ELR (cell line): ENCODE results near the gene PPIC.

Experiments
- DNase-seq: peaks from one replicate; pipeline ENCODE4 v3.0.0-alpha.2; 2015; ENCODE audit warnings: low read depth

Gene PPIC

DNA sequence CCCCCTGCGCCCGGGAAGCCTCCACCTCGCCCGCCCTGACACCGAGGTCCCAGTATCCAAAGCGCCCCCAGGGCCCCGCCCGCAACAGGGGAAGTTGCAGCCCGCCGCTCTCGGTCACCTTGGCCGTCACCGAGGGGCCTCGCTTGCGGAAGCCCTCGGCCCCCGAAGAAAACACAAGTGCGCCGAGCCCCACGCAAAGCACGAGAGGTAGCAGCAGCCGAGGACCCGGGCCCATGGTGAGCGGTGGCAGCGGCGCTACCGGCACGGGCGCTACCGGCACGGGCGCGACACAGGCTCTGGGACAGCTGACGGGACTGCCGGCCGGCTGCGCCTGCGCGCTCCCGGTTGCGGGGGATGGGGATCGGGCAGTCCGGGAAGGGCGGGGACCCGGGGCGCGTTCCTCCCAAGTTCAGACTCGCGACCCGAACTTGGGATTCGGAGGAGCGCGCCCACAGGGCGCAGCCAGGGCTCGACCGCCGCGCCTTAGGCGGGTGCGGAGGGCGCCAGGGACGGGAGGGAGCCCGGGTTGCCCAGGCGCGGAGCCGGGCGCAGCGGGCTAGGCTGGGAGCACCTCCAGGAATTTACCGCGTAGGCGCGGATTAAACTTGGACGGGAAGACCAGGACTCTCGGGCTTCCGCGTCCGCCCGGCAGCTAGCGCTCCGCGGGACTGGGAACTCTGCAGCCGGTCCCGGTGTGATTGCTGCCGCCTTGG is at the start of gene PPIC:
Gene PPIC, minus strand, starts transcription at position 335 of the 713 bp plus-strand sequence. Its CDS starts 100 bp downstream, at position 235.
- DNase-seq, result peak; percentile 82

DNA sequence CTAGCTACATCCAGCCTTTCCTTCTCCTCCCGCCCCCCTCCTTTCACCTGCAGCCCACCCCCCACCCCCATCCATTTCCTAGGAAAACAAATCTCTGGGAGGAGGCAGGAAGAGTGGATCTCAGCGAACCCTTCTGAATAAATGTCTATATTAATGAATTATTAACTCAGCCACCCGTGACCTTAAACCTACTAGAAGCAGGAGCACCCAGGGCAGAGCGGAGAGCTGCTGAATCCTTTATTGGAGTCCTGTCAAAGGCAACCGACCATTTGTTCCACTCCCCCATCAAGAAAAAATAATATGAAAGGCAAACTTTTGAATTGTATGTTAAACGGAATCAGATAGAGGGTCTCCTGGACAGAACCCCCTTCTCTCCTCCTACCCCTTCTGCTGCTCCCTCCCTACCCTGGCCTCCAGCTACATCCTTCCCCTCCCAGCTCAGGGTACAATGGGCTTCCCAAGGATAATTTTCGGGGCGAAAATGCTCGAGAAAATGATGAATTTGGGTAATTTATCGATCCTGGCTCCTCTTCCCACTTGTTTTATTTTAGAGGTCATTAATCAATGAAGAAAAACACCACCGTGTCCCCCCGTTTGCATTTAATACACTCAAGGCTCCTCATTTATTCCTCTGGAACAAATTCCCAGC is 49.2 kb upstream of the PPIC start:
- DNase-seq, result no peak

DNA sequence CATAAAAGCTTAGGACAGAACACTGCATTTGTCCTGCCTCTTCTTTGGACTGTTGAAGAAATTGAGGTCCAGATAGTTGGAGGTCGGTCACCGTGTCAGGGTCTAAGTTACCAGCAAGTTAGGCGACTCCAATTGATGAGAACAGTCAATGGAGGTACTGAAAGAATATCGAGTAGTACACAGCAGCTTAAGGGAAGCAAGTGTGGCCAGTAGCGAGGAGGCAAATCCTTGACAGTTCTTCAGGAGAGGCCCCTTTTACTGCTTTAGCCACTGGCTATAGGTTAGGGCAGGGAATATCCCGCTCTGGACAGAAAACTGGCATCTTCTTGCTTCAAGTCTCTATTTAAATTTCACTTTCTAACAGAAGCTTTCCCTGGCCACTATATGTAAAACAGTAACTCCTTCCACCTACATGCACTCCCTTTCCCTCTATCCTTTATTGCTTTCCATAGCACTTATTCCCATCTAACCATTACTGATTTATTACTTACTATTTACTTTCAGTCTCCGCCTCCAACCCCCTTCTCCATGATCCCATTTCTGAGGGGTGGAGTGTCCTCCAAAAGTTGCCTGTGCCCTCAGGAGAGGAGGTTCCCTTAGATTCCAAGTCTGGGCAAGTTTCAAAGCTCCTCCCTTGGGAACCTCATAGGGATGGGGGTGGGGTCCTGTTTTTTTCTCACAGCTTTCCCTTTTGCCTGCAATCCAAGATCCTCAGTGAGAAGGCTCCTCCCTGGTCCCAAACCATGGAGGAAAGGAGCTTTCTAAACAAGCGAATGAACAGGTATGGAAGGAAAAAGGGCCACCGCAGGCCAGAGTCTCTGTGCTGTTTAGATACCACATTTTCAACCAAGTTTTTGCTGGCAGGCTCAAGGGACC is 48.4 kb upstream of the PPIC start:
- DNase-seq, result no peak

DNA sequence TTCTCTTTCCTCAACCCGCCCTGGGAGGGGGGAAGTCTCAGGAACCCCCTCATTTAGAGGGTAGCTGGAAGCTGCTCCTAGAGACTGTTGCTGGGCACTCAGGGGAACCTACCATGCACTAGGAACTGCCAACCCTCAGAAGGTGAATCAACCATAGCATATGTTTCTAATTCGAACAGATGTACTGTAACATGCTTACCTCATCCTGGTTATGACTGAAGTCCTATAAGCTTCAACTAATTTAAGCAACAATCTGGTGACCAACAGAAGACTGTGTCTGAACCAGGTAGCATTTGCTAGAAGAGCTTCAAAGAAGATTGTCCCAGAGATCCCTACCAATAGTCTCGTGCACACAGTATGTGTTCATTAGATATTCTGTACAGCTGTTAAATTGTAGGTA is 46.8 kb upstream of the PPIC start:
- DNase-seq, result no peak

DNA sequence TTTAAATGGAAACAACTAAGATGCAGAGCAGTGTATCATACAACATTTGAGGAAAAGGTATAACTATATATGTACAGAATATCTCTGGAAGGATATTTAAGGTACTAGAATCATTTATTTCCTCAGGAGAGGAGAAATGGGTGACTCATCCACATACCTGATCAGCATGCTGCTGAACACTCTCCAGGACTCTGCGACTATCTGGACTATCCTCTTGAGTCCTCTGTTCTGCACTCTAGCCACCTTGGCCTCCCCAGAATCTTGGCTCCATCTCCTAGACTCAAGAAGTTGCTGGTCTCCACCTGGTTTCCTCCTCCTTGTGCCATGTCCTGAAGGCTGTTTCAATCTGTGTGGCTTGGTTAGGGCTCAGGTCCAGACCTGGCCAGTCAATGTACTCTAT is 43.7 kb upstream of the PPIC start:
- DNase-seq, result no peak

DNA sequence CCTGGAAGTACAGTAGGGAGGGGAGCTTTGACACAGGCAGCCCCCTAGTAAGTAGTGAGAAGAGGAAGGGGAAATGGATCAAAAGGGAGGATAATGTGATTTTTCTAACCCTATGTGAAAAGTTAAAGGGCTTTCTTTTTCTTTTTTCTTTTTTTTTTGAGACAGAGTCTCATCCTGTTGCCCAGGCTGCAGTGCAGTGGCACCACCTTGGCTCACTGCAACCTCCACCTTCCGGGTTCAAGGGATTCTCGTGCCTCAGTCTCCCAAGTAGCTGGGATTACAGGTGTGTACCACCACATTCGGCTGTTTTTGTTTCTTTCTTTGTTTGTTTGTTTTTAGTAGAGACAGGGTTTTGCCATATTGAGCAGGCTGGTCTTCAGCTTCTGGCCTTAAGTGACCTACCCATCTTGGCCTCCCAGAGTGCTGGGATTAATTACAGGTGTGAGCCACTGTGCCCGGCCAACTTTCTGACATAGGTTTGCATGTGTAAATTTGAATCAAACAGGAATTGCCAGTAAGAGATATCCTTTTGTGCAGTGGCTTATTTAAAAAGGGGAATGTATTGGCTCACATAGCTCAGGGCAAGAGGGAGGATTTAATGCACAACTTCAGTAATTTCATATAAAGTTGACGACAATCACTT is 39.1 kb upstream of the PPIC start:
- no peak for DNase-seq

DNA sequence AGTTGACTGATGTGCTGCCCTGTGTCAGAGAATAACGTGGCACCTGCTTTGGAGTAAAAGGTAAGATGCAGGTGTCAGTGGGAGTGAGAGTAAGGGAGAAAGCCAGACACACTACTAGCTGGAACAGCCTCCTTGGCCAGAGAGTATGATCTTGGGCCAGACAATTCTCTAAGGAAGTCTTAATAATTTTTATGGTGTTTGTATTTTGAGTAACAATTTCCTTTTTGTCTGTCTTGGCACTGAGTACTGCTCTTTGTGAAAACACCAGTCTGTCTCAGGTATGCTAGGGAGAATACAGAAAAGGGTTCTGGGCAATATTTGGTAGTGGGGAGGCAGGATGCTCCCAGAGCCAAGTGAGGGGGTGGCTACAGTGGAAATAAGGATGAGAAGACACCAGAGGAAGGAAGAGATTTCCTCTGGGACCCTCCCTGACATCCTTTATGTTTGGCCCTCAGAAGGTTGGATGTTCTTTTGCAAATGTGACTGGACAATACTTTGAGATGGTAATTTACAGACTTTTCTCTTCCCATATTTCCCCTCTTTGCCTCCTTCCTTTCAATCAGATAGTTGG is 31.9 kb upstream of the PPIC start:
- DNase-seq, result no peak

DNA sequence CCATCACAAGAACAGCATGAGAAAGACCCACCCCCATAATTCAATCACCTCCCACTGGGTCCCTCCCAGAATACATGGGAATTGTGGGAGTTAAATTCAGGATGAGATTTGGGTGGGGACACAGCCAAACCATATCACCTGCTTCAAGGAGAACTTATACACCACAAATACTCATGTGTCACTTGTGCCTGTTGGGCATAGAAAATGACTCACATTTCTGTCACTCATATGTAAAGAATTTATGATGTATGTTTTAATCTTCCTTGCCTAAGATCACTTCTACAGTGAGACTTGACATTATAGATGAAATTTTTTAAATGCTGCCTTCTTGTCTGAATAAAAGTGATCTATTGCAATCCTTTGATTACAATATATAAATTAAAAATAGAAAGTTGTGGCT is 29.5 kb upstream of the PPIC start:
- DNase-seq, result no peak

DNA sequence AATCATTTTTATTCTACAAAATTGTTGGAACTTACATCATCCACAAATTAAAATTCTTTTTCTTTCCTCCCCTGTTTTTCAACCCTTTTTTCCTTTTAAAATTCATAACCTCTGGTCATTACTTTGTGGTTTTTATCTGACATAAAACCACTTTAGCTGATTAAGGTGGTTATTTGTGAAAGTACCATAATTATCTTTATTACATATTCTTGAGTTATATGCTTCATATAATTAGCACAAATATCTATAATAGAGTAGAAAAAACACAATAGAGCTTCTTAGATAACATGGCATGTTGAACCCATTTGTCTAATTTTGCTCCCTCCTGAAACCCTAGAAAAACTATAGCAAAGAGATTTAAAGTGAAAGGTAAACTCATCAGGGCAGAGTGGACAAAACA is 22.9 kb upstream of the PPIC start:
- no peak for DNase-seq

DNA sequence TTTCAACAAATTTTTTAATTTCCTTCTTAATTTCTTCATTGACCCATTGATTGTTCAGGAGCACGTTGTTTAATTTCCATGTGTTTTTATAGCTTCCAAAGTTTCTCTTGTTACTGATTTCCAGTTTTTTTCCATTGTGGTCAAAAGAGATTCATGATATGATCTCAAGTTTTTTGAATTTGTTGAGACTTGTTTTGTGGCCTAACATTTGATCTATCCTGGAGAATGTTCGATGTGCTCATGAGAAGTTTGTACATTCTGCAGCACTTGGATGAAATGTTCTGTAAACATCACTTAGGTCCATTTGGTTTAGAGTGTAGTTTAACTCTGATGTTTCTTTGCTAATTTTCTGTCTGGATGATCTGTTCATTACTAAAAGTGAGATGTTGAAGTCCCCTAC is 14.7 kb upstream of the PPIC start:
- no peak for DNase-seq

DNA sequence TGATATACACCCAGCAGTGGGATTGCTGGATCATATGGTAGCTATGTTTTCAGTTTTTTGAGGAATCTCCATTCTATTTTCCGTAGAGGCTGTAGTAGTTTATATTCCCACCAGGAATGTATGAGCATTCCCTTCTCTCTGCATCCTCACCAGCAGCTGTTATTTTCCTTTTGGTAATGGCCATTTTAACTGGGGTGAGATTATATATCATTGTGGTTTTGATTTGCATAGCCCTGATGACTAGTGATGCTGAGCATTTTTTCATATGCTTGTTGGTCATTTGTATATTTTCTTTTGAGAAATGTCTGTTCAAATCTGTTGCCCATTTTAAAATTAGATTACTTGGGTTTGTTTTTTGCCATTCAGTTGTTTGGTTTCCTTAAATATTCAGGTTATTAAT is 11.2 kb upstream of the PPIC start:
- peak; percentile 33 for DNase-seq

DNA sequence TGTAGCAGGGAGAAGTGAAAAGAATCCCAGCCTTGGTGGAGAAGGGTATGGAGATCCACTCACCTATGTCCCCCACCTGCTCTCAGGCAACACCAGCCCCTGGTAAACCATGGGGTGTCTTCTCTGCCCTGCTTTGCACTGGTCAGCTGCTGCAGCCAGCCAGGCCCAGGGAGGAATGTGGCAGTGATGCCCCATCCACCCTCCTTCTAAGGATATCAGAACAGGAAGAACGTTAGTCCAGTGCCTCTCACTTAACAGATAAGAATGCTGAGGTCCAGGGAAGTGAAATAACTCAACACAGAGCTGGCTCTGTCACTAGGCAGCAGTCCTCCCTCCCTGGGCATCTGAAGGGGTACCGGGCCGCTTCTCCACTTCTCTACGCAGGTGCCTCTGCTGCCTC is 9.7 kb upstream of the PPIC start:
- no peak for DNase-seq

DNA sequence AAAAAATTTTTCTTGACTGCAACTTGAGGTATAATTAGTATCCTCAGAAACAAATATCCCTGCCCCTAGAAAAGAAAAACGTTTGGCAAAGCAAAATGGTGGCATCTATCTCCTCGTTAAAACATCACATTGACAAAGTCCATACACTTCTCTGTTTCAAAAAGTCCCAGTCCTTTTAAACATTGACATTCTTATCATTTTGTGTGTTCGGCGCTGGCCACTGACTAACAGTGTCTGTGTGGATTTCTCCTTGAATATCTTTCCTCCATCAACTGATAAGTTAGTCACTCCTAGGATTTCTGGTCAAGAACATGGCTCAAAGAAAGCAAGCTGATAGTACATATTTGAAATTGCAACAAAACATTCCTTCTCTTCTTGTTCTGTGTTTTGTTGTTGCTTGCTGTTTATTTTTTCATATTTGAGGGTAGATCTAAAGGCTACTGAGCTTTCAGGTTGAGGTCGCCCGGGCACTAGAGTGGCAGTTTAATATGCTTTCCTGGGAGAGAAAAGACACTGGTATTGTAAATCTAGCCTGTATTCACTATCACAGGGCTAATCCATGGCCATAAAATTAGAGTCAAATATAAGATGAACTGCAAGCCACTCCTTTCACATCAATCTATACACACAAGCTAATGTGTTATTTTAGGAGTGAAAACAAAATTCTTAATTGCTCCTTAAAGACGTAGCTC is 8.5 kb upstream of the PPIC start:
- DNase-seq, result no peak

DNA sequence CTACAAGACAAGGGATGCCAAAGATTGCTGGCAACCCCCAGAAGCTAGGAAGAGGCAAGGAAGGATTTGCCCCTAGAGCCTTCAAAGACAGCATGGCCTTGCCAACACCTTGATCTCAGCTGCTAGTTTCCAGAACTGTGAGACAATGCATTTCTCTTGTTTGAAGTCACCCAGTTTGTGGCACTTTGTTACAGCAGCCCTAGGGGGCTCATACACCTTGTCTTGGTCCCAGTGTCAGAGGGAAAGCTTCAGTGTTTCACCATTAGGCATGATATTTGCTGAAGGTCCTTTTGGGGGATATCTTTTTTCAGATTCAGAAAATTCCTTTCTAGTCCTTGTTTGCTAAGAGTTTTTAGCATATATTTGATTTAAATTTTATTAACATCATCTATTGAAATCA is 3.1 kb upstream of the PPIC start:
- DNase-seq, result no peak

DNA sequence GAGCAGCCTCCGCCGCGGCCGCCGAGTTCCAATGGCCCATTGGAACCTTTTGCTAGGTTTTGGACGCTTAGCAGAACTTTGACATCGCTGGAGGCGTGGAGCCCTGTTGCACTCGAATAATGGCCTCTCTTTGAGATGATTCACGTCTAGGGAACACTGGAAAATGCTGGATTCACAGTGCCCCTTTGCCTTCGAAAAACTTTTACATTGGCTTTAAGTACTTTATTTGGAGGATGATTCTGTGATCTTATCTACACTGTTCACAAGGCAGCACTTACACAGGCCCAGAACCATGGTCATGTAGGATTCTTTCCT is 536 bp upstream of the PPIC start:
- no peak for DNase-seq

DNA sequence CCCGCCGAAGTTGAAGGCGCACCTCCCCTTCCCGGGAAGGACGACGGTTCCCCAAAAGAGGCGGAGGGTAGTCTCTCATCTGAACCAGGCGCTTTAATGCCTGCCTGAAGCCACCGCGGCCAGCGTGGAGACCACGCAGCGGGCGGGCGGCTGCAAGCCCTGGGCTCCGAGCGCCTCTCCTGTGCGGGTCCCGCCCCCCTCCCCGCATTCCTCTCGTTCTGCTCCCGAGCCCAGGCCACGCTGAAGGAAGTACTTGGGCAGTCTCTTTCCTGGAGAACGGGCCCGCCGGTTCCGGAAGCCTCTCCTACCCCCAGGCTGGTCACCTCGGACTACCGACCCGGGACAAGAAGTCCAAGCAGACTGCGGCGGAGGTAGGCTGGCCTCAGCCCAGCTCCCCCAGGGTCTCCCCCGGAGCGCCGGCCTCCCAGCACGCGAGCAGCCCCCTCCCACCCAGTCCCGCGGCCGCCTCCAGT is 571 bp downstream of the PPIC start:
- peak; percentile 64 for DNase-seq

DNA sequence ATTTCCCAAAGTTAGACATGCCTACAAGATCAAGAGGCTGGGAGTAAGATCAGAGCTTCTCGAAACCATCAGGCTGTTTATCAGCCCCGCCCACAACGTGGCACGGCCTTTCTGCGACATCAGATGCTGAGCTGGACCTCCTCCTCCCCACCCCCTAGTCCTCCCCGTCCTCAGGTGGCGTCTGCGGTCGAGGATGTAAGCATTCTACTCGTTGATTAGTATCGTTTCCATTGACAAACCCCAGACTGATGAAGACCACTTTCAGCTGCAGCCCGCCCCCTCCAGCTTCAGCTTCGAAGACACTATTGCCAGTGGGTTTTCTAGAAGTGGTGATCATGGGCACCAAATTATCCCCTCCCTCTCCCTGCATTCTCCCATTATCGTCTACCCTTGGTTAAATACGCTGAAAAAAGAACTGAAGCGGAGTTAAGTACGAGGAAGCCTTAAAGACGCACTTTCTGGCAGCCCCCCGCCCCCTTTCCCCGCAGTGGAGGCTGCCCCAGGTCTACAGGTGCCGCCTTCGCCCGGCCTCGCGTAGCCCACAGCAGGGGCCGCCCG is 1.1 kb downstream of the PPIC start:
- peak; percentile 63 for DNase-seq

DNA sequence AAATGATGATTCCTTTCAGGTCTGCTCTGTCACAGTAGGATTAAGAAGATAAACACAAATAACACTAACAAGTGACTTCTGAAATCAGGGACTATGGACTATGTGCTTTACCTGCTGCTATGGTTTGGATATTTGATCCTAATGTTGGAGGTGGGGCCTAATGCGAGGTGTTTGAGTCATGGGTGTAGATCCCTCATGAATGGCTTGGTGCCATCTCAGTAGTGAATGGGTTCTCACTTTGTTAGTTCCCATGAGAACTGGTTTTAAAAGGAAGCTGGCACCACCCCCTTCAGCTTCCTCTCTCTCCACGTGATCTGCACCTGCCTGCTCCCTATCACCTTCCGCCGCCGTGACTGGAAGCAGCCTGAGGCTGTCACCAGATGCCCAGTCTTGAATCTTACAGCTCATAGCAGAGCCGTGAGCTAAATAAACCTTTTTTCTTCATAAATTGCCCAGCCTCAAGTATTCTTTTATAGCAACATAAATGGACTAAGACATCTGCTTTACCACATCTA is 3.3 kb downstream of the PPIC start:
- no peak for DNase-seq

DNA sequence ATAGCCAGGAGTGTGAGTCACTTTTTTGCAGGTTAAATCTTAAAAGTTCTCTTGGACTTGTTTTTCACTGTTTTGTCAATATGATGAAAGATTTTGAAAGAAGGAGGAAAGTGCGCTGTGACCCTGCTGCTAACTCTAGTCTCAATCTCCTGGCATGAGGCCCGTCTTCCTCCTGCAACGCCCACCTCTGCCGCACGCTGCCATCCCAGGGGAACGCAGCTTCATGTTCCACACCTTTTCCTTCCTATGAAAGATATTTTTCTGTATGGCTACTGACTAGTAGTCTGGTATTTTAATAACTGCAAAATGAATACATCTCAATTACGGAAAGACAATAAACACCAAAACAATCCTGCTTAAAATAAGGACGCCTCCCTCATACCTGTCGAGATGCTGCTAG is 8.3 kb downstream of the PPIC start:
- DNase-seq, result no peak

DNA sequence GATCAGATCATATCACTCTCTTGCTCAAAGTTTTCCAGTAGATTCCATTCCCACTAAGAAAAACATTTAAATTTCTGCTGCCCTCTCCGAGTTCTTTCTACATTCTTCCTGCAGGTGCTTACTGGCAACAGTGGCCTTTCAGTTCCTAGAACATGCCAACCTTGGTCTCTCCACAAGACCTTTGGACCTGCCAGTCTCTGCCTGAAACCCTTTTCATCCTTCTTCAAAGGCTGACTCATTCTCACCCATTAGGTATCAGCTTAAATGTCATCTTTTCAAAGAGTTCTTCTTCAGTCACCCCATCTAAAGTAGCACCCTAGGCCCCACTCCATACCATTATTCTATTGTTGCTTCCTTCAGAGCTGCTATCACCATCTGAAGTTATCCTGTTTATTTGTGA is 21.8 kb downstream of the PPIC start:
- no peak for DNase-seq

DNA sequence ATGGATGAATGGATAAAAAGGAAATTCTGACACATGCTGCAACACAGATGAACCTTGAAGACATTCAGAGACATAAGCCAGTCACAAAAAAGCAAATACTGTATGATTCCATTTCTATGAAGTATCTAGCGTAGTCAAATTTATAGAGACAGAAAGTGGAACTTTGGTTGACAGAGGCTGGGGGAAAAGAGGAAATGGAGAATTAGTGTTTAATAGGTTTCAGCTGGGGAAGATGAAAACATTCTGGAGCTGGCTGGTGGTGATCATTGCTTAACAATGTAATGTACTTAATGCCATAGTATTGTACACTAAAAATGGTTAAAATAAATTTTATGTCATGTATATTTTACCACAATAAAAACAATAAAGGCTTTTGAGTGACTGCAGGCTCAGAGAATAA is 24.2 kb downstream of the PPIC start:
- DNase-seq, result no peak
